ENCODE data around the gene NKX1-2.

The NKX1-2 gene

DNA sequence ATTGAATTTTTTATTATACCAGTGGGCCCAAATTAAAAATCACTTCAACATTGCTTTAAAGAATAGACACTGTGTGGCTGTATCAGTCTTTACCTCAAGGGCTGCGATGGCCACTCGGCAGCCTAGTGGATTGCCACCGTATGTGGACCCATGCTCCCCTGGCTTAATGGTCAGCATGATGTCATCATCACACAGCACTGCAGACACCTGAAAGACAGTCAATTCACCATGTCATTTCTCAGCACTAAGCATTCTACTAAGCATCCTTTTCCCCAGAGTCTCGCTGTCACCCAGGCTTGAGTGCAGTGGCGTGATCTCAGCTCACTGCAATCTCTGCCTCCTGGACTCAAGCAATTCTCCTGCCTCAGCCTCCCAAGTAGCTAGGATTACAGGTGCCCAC is 48.2 kb downstream of the NKX1-2 start:
- WGBS (ENCODE audit: insufficient coverage, insufficient read length), result no CpG with 5 or more reads among the region's 5 CpGs
- H3K9me3 ChIP-seq (ENCODE audit: control insufficient read depth, insufficient read depth, low read length), result no peaks in the 10 kb centered on the region
- peaks cover 14% of the 10 kb centered on the region; the same call in 1 of the 2 replicates for H3K36me3 ChIP-seq (ENCODE audit: control insufficient read depth, insufficient read depth, low read length)
- H3K27me3 ChIP-seq (ENCODE audit: control insufficient read depth, insufficient read depth, low read length), result no peaks in the 10 kb centered on the region; the same call in 1 of the 2 replicates
- no peak for DNase-seq (ENCODE audit: low read depth, low spot score)
- H3K4me1 ChIP-seq (ENCODE audit: control insufficient read depth, insufficient read depth, low read length), result no peaks in the 10 kb centered on the region
- H3K4me3 ChIP-seq (ENCODE audit: low read length), result no peak overlapping the region
- no peak overlapping the region for H3K27ac ChIP-seq (ENCODE audit: low read length)
